MM.1S (cell line): Measurements from ENCODE around the gene FOXJ1.

Experiments used
- EZH2 ChIP-seq: fragments of 300-600 bp; sonication (generic); optimal IDR thresholded peaks from 2 replicates; pipeline ENCODE3; 2017; ENCODE audit warnings: low read depth, mild to moderate bottlenecking, antibody characterized with exemption, low read length, mixed read lengths
- TF ChIP-seq, protein P1 (sequence below): fragments of 300-600 bp; sonication (generic); IDR thresholded peaks from 2 replicates; pipeline ENCODE4 v1.5.1; 2016; ENCODE audit warnings: antibody characterized with exemption, low read length, mixed read lengths

DNA sequence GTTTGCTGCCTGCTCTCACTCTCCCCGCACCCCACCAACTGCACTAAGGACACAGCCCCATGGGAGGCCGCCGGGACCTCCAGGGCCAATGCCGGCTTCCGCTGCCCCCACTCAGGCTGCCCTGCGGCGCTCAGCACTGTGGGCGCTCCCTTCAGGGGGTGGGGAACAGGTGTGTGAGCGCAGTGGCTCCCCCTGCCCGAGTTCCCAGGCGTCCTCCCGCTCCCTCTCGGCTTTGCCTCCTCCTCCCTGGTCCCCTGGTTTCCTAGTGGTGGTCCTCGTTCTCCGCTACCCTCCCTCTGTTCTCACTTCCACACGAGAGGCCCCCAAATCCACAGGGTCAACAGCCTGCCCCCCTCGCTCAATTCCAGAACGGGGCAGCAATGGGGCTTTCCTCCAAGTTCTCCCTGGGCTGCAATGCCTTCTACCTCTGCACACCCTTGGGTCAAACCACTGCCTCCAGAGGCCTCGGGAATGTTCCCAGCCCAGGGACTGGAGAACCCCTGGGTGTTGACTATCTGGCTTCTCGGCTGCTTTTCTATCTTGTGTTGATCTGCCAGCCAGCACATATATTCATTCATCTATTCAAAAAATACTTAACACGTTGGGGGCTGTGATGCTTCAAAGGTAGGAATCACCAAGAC lies 9.9 kb downstream of the FOXJ1 start:
- TF ChIP-seq EZH2: no peak
- TF ChIP-seq, protein P1, sequence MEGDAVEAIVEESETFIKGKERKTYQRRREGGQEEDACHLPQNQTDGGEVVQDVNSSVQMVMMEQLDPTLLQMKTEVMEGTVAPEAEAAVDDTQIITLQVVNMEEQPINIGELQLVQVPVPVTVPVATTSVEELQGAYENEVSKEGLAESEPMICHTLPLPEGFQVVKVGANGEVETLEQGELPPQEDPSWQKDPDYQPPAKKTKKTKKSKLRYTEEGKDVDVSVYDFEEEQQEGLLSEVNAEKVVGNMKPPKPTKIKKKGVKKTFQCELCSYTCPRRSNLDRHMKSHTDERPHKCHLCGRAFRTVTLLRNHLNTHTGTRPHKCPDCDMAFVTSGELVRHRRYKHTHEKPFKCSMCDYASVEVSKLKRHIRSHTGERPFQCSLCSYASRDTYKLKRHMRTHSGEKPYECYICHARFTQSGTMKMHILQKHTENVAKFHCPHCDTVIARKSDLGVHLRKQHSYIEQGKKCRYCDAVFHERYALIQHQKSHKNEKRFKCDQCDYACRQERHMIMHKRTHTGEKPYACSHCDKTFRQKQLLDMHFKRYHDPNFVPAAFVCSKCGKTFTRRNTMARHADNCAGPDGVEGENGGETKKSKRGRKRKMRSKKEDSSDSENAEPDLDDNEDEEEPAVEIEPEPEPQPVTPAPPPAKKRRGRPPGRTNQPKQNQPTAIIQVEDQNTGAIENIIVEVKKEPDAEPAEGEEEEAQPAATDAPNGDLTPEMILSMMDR: no peak
